ENCODE results near the gene MYOT. TPM values are rescaled to one million over a fixed set of nuclear protein-coding genes. Genes with fewer than 3 reads are reported as not detected.

MYOT gene
- total RNA-seq, 6 donors from 2014 or later: not detected

- Histone ChIP-seq H3K27ac (no peak overlapping the region), H3K4me1 (no peaks in the 10 kb centered on the region), H3K9me3 (no peaks in the 10 kb centered on the region), H3K36me3 (peaks cover 0 to 9% (median 3%) of the 10 kb centered on the region in 4 donors), H3K4me3 (no peak overlapping the region), H3K27me3 (no peaks in the 10 kb centered on the region)
- no peak for ATAC-seq (ENCODE audit: low FRiP score in 2 of 2)
- TF ChIP-seq POLR2AphosphoS5 (IDR thresholded peaks at IDR 0.05) (no peak), EP300 (IDR thresholded peaks at IDR 0.05) (no peak), POLR2A (IDR thresholded peaks at IDR 0.05) (no peak), CTCF (IDR thresholded peaks at IDR 0.05) (no peak)
- DNase-seq: no peak
- 45 to 57% methylated on average over 4 of the region's 4 CpGs for WGBS, 2 donors
Observed at GRCh38 chr5:137923856-137924255, 56.2 kb downstream of the MYOT start.

- Histone ChIP-seq H3K4me3 (no peak overlapping the region), H3K4me1 (no peaks in the 10 kb centered on the region), H3K36me3 (peaks cover 0 to 19% (median 9%) of the 10 kb centered on the region in 4 donors), H3K27ac (no peak overlapping the region), H3K9me3 (no peaks in the 10 kb centered on the region), H3K27me3 (no peaks in the 10 kb centered on the region)
- DNase-seq: no peak
- ATAC-seq (ENCODE audit: low FRiP score in 2 of 2): no peak
- WGBS, 2 donors: 69% methylated on average over 3 of the region's 3 CpGs
- TF ChIP-seq POLR2AphosphoS5 (IDR thresholded peaks at IDR 0.05) (no peak), EP300 (IDR thresholded peaks at IDR 0.05) (no peak), CTCF (IDR thresholded peaks at IDR 0.05) (no peak), POLR2A (IDR thresholded peaks at IDR 0.05) (no peak)
Observed at GRCh38 chr5:137932800-137933199, 65.1 kb downstream of the MYOT start.

- 27 to 33% methylated on average over 3 of the region's 3 CpGs for WGBS, 2 donors
- Histone ChIP-seq H3K27ac (no peak overlapping the region), H3K9me3 (no peaks in the 10 kb centered on the region), H3K4me3 (no peak overlapping the region), H3K27me3 (no peaks in the 10 kb centered on the region), H3K36me3 (peaks cover 0 to 22% (median 8%) of the 10 kb centered on the region in 4 donors), H3K4me1 (no peaks in the 10 kb centered on the region)
- no peak for DNase-seq
- TF ChIP-seq EP300 (IDR thresholded peaks at IDR 0.05) (no peak), POLR2AphosphoS5 (IDR thresholded peaks at IDR 0.05) (no peak), CTCF (IDR thresholded peaks at IDR 0.05) (no peak), POLR2A (IDR thresholded peaks at IDR 0.05) (no peak)
- no peak for ATAC-seq (ENCODE audit: low FRiP score in 2 of 2)
Observed at GRCh38 chr5:137933491-137933911, 65.8 kb downstream of the MYOT start.

GRCh38 chr5:137935190-137935589 lies 67.5 kb downstream of the MYOT start:
- DNase-seq: no peak
- H3K4me3 ChIP-seq: no peak overlapping the region
- no peaks in the 10 kb centered on the region for H3K27me3 ChIP-seq
- H3K4me1 ChIP-seq: no peaks in the 10 kb centered on the region
- peaks cover 14 to 33% (median 22%) of the 10 kb centered on the region in 4 donors for H3K36me3 ChIP-seq
- TF ChIP-seq POLR2AphosphoS5 (IDR thresholded peaks at IDR 0.05): no peak
- no peak for TF ChIP-seq EP300 (IDR thresholded peaks at IDR 0.05)
- no peak for TF ChIP-seq CTCF (IDR thresholded peaks at IDR 0.05)
- no peak for TF ChIP-seq POLR2A (IDR thresholded peaks at IDR 0.05)
- H3K9me3 ChIP-seq: no peaks in the 10 kb centered on the region
- WGBS, 2 donors: 88 to 89% methylated on average over 1 of the region's 1 CpG
- no peak overlapping the region for H3K27ac ChIP-seq
- no peak for ATAC-seq (ENCODE audit: low FRiP score in 2 of 2)

- no peaks in the 10 kb centered on the region for H3K9me3 ChIP-seq
- 87 to 89% methylated on average over 3 of the region's 3 CpGs for WGBS, 2 donors
- DNase-seq (no peak), ATAC-seq (ENCODE audit: low FRiP score in 2 of 2) (no peak)
- H3K36me3 ChIP-seq: peaks cover 15 to 38% (median 23%) of the 10 kb centered on the region in 4 donors
- H3K27me3 ChIP-seq: no peaks in the 10 kb centered on the region
- H3K27ac ChIP-seq: no peak overlapping the region
- TF ChIP-seq EP300 (IDR thresholded peaks at IDR 0.05) (no peak), POLR2A (IDR thresholded peaks at IDR 0.05) (no peak), CTCF (IDR thresholded peaks at IDR 0.05) (no peak), POLR2AphosphoS5 (IDR thresholded peaks at IDR 0.05) (no peak)
- H3K4me1 ChIP-seq: no peaks in the 10 kb centered on the region
- no peak overlapping the region for H3K4me3 ChIP-seq
Observed at GRCh38 chr5:137935694-137936093, 68.0 kb downstream of the MYOT start.
